HepG2 (cell line): Measurements from ENCODE around the gene C21orf91. TPM values are rescaled to one million over a fixed set of nuclear protein-coding genes. Genes with fewer than 3 reads are reported as not detected.

ENCODE experiments used
- ATAC-seq: fragments of 200-7000 bp; cut with Tn5 transposase; 3 replicates; pipeline ENCODE4 v1.9.1; 2020; ENCODE audit warnings: mild to moderate bottlenecking, moderate library complexity
- BruUV-seq: library from RNA; stranded (reverse); fragments of 400-500 nt; replicated peaks from 2 replicates; lab custom pipeline; 2021; lab: Mats Ljungman, UMichigan
- CTCF ChIA-PET: fragments of 300-600 bp; formaldehyde crosslinking; extraction: SDS; loops from one replicate; lab custom pipeline; 2021; ENCODE audit warnings: low total read pairs, inconsistent platforms, low intra/inter-chr PET ratio; lab: Yijun Ruan, JAX
- POLR2A ChIA-PET: fragments of 350-600 bp; sonication (Branson Sonifier 250); formaldehyde crosslinking; loops from one replicate; lab custom pipeline; 2020; ENCODE audit warnings: antibody characterized with exemption, inconsistent platforms; lab: Yijun Ruan, JAX
- DNase-seq: peaks from one replicate; pipeline ENCODE4 v3.0.0-alpha.2; 2015; ENCODE audit warnings: low spot score
- FAIRE-seq: peaks from 3 replicates; lab custom pipeline; 2011; peaks lifted over from hg19 to GRCh38; lab: Jason Lieb, UNC
- H2AFZ ChIP-seq: one replicate; pipeline ENCODE4 v1.6.1; 2011; ENCODE audit warnings: low read length, inconsistent platforms
- H3K27ac ChIP-seq: fragments of 300-600 bp; 3 replicates; pipeline ENCODE4 v1.8.0; 2011; ENCODE audit warnings: mixed run types, mild to moderate bottlenecking, mixed read lengths, low read length, inconsistent platforms; ENCODE audit not compliant: insufficient read depth; ENCODE audit errors: extremely low read length
- H3K27me3 ChIP-seq, 2 experiments: fragments of 200-600 bp in 1 of 2; 2 replicates in 1 of 2; 3 replicates in 1 of 2; pipeline versions ENCODE4 v1.6.0 to v1.8.0; 2011; ENCODE audit warnings: low read length in 2 of 2, mild to moderate bottlenecking in 2 of 2, moderate library complexity in 2 of 2, inconsistent platforms in 1 of 2; ENCODE audit not compliant: insufficient read depth in 2 of 2, control insufficient read depth in 1 of 2
- H3K36me3 ChIP-seq, 2 experiments: fragments of 200-600 bp in 1 of 2; replicated peaks in 1 of 2; 2 replicates in 1 of 2; 3 replicates in 1 of 2; pipeline versions ENCODE4 v1.5.1 to v1.8.0; 2011; ENCODE audit warnings: low read length in 2 of 2, inconsistent platforms in 1 of 2; ENCODE audit not compliant: insufficient read depth in 2 of 2, control insufficient read depth in 1 of 2
- H3K4me1 ChIP-seq: 2 replicates; pipeline ENCODE4 v1.5.1; 2012; ENCODE audit warnings: low read length, inconsistent platforms; ENCODE audit not compliant: insufficient read depth
- H3K4me2 ChIP-seq: 2 replicates; pipeline ENCODE4 v1.6.0; 2011; ENCODE audit warnings: low read depth, low read length, inconsistent platforms
- H3K4me3 ChIP-seq, 3 experiments: fragments of 200-600 bp in 1 of 3; sonication (generic), shearing (Covaris generic) in 1 of 3; replicated peaks in 1 of 3; 2 replicates each; pipeline ENCODE4 v1.5.1; 2011 to 2016; ENCODE audit warnings: low read length in 3 of 3, inconsistent platforms in 2 of 3, low read depth in 2 of 3, mild to moderate bottlenecking in 2 of 3, control low read depth in 1 of 3, mixed read lengths in 1 of 3; ENCODE audit not compliant: insufficient read depth in 1 of 3
- H3K79me2 ChIP-seq: one replicate; pipeline ENCODE4 v1.6.1; 2011; ENCODE audit warnings: low read length, inconsistent platforms; ENCODE audit not compliant: insufficient read depth
- H3K9ac ChIP-seq: 2 replicates; pipeline ENCODE4 v1.6.0; 2011; ENCODE audit warnings: mild to moderate bottlenecking, low read depth, low read length, inconsistent platforms; ENCODE audit not compliant: insufficient read depth
- H3K9me3 ChIP-seq: 2 replicates; pipeline ENCODE4 v1.5.1; 2012; ENCODE audit warnings: mild to moderate bottlenecking, low read length
- H4K20me1 ChIP-seq: 2 replicates; pipeline ENCODE4 v1.6.0; 2011; ENCODE audit warnings: inconsistent platforms, mild to moderate bottlenecking, low read length, moderate library complexity; ENCODE audit not compliant: insufficient read depth
- EEA1 ChIP-seq: sonication (generic); formaldehyde crosslinking; IDR thresholded peaks from 2 replicates; pipeline ENCODE4 v1.5.1; 2020; ENCODE audit warnings: mild to moderate bottlenecking, missing genetic modification reagents, borderline replicate concordance
- LCORL ChIP-seq, 2 experiments: fragments of 450-650 bp in 1 of 2; sonication (generic) in 1 of 2; formaldehyde crosslinking in 1 of 2; IDR thresholded peaks; 2 replicates each; pipeline versions ENCODE4 v1.5.0 to v1.6.1; 2017 to 2020; ENCODE audit warnings: antibody characterized with exemption in 1 of 2, missing genetic modification reagents in 1 of 2
- SMYD3 ChIP-seq: sonication (generic); formaldehyde crosslinking; IDR thresholded peaks from 2 replicates; pipeline ENCODE4 v1.8.1; 2023; ENCODE audit warnings: mild to moderate bottlenecking, missing genetic modification reagents
- U2AF2 ChIP-seq: fragments of 200-400 bp; formaldehyde crosslinking; IDR thresholded peaks from 2 replicates; pipeline ENCODE4 v1.6.1; 2017; ENCODE audit warnings: low read depth, mild to moderate bottlenecking, low read length
- ZNF441 ChIP-seq: sonication (generic); formaldehyde crosslinking; IDR thresholded peaks from 2 replicates; pipeline ENCODE4 v1.7.0; 2021; ENCODE audit warnings: missing genetic modification reagents, borderline replicate concordance
- ZNF670 ChIP-seq: sonication (generic); formaldehyde crosslinking; IDR thresholded peaks from 2 replicates; pipeline ENCODE4 v1.8.0; 2022; ENCODE audit warnings: mild to moderate bottlenecking, missing genetic modification reagents, borderline replicate concordance
- WGBS: methylation state at CpG from one replicate; pipeline ENCODE4 v1.1.6; 2017; ENCODE audit warnings: low lambda C conversion rate; 5-methylcytosine and 5-hydroxymethylcytosine counted together
- in situ Hi-C: cut with HindIII; loops from 2 replicates; pipeline ENCODE4 v1.10.0; 2017; ENCODE audit warnings: low pct_unique_long_range_greater_than_20kb; ENCODE audit not compliant: extremely low pct_ligation_motif_present
- intact Hi-C: fragments of 100-400 bp; cut with micrococcal nuclease; formaldehyde crosslinking; loops from one replicate; pipeline ENCODE4 v1.10.0; 2022; ENCODE audit not compliant: unreplicated experiment
- polyA plus RNA-seq, 8 experiments: library from polyadenylated mRNA; depleted of rRNA in 3 of 8; stranded (reverse) in 7 of 8; unstranded in 1 of 8; fragments of >200 nt; fragmentation: Illumina TruSeq in 4 of 8; extraction: Trizol in 4 of 8; gene quantifications; 2 replicates each; pipeline versions ENCODE4 v1.2.1 to v1.2.3, GENCODE V29; 2011 to 2016; ENCODE audit warnings: low read depth in 4 of 8, missing spikeins in 1 of 8, mixed read lengths in 1 of 8; ENCODE audit not compliant: insufficient read depth in 1 of 8
- total RNA-seq, 5 experiments: library from RNA; depleted of rRNA; stranded (reverse); fragments of >200 nt; fragmentation: Illumina TruSeq; extraction: Trizol; gene quantifications; 2 replicates each; pipeline ENCODE4 v1.2.3, GENCODE V29; 2016; ENCODE audit warnings: low read depth in 1 of 5
- TF ChIP-seq, protein P1 (sequence below): sonication (generic); formaldehyde crosslinking; IDR thresholded peaks from 2 replicates; pipeline ENCODE4 v1.5.0; 2020; ENCODE audit warnings: mild to moderate bottlenecking, missing genetic modification reagents
- TF ChIP-seq, protein P2 (sequence below): sonication (generic); formaldehyde crosslinking; IDR thresholded peaks from 2 replicates; pipeline ENCODE4 v1.8.1; 2023; ENCODE audit warnings: mild to moderate bottlenecking, moderate library complexity, missing genetic modification reagents
- TF ChIP-seq, protein P3 (sequence below): sonication (generic); formaldehyde crosslinking; IDR thresholded peaks from 2 replicates; pipeline ENCODE4 v1.4.0; 2020; ENCODE audit warnings: missing genetic modification reagents
- TF ChIP-seq, protein P4 (sequence below): sonication (generic); formaldehyde crosslinking; IDR thresholded peaks from 2 replicates; pipeline ENCODE4 v1.5.0; 2020; ENCODE audit warnings: missing genetic modification reagents, mild to moderate bottlenecking, borderline replicate concordance

The C21orf91 gene
- total and polyA plus RNA-seq, 2 of the 13 experiments (the other 11 are each of a cell fraction or from before 2014, with no cell fraction given): 2.9 to 7.8 TPM

DNA sequence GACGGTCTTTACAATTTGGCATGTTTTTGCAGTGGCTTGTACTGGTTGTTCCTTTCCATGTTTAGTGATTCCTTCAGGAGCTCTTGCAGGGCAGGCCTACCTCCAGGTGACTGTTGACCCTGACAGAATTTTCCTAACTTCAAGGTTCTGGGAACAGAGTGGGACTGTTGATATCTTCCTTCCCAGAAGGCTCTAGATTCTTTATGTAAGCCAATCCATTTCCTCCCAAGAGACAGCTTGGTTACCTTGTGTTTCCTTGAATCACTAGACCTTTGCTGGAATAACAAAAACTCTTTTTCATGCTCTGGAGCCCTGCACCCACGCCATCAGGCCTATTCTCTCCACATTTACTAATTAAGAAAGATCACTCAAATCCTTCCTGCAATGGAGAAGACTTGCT, 67.0 kb downstream of the C21orf91 start:
- Histone ChIP-seq H3K27ac (no peak overlapping the region), H3K9me3 (no peaks in the 10 kb centered on the region), H3K9ac (no peak overlapping the region), H3K4me1 (no peaks in the 10 kb centered on the region), H3K36me3 (no peaks in the 10 kb centered on the region), H3K27me3 (no peaks in the 10 kb centered on the region), H3K4me2 (no peak overlapping the region), H2AFZ (no peak overlapping the region), H4K20me1 (no peaks in the 10 kb centered on the region), H3K79me2 (no peaks in the 10 kb centered on the region), H3K4me3 (no peak overlapping the region)
- 23% methylated on average over 2 of the region's 2 CpGs for WGBS
- POLR2A ChIA-PET: no interaction called here
- intact Hi-C loops: no loop called here
- in situ Hi-C loops: no loop called here
- no peak for ATAC-seq
- DNase-seq: no peak
- TF ChIP-seq, protein P1, sequence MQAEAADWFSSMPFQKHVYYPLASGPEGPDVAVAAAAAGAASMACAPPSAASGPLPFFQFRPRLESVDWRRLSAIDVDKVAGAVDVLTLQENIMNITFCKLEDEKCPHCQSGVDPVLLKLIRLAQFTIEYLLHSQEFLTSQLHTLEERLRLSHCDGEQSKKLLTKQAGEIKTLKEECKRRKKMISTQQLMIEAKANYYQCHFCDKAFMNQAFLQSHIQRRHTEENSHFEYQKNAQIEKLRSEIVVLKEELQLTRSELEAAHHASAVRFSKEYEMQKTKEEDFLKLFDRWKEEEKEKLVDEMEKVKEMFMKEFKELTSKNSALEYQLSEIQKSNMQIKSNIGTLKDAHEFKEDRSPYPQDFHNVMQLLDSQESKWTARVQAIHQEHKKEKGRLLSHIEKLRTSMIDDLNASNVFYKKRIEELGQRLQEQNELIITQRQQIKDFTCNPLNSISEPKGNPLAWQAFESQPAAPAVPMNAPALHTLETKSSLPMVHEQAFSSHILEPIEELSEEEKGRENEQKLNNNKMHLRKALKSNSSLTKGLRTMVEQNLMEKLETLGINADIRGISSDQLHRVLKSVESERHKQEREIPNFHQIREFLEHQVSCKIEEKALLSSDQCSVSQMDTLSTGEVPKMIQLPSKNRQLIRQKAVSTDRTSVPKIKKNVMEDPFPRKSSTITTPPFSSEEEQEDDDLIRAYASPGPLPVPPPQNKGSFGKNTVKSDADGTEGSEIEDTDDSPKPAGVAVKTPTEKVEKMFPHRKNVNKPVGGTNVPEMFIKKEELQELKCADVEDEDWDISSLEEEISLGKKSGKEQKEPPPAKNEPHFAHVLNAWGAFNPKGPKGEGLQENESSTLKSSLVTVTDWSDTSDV (CRISPR knock-in tag): no peak
- FAIRE-seq: no peak
- CTCF ChIA-PET: no interaction called here
- no TSS peak for BruUV-seq

DNA sequence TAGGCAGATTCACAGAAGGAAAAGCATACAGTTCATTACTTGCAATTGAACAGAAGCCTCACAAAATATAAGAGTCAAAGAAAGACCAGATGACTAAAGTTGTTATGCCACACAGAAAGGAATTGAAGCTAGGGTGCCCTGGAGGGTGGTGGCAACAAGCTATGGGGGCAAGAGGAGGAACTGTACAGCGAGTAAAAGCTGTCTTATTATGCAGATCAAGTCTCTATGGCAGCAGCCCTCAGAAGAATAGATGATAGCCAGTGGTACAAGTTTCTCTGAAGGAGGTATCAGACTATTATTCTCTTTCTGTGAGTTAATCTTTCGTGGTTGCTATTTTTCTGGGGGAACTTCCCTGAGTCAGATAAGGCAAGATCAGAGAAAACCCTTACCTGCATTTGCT, 72.2 kb downstream of the C21orf91 start:
- intact Hi-C loops (no loop called here), in situ Hi-C loops (no loop called here)
- Histone ChIP-seq H3K27me3 (no peaks in the 10 kb centered on the region), H3K4me3 (no peak overlapping the region), H3K36me3 (no peaks in the 10 kb centered on the region), H4K20me1 (no peaks in the 10 kb centered on the region), H2AFZ (no peak overlapping the region), H3K4me1 (no peaks in the 10 kb centered on the region), H3K27ac (no peak overlapping the region), H3K9me3 (no peaks in the 10 kb centered on the region), H3K79me2 (no peaks in the 10 kb centered on the region), H3K4me2 (no peak overlapping the region), H3K9ac (no peak overlapping the region)
- DNase-seq (no peak), FAIRE-seq (no peak), ATAC-seq (no peak)
- CTCF ChIA-PET: no interaction called here
- POLR2A ChIA-PET: no interaction called here
- TF ChIP-seq, protein P2, sequence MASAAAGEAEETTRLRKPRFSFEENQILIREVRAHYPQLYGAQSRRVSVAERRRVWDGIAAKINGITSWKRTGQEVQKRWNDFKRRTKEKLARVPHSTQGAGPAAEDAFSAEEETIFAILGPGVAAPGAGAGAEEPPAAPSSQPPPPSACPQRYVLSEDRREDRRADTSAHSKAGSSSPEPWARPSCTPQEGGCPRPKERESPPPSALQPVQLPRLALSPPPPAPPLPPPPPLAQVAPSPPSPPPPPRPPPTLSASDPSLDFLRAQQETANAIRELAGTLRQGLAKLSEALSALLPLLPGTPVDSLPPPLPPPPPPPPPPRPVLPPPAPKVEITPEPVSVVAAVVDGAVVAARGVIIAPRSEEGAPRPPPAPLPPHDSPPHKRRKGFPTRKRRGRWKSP (CRISPR knock-in tag): no peak
- TF ChIP-seq, protein P3, sequence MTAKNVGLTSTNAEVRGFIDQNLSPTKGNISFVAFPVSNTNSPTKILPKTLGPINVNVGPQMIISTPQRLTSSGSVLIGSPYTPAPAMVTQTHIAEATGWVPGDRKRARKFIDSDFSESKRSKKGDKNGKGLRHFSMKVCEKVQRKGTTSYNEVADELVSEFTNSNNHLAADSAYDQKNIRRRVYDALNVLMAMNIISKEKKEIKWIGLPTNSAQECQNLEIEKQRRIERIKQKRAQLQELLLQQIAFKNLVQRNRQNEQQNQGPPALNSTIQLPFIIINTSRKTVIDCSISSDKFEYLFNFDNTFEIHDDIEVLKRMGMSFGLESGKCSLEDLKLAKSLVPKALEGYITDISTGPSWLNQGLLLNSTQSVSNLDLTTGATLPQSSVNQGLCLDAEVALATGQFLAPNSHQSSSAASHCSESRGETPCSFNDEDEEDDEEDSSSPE (CRISPR knock-in tag): no peak
- TF ChIP-seq SMYD3 (CRISPR knock-in tag) (no peak), ZNF670 (CRISPR knock-in tag) (no peak), EEA1 (CRISPR knock-in tag) (no peak), U2AF2 (no peak), ZNF441 (CRISPR knock-in tag) (no peak), LCORL (IDR thresholded peaks at IDR 0.05) (no peak), LCORL (CRISPR knock-in tag; IDR thresholded peaks at IDR 0.05) (no peak)
- TF ChIP-seq, protein P4, sequence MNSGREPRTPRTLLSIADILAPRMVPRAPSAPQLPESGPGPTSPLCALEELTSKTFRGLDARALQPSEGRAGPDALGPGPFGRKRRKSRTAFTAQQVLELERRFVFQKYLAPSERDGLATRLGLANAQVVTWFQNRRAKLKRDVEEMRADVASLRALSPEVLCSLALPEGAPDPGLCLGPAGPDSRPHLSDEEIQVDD (CRISPR knock-in tag): no peak
- WGBS: 0% methylated on average over 2 of the region's 2 CpGs
- BruUV-seq: no TSS peak
